ENCODE measurements around the gene SPSB4.

SPSB4 gene

DNA sequence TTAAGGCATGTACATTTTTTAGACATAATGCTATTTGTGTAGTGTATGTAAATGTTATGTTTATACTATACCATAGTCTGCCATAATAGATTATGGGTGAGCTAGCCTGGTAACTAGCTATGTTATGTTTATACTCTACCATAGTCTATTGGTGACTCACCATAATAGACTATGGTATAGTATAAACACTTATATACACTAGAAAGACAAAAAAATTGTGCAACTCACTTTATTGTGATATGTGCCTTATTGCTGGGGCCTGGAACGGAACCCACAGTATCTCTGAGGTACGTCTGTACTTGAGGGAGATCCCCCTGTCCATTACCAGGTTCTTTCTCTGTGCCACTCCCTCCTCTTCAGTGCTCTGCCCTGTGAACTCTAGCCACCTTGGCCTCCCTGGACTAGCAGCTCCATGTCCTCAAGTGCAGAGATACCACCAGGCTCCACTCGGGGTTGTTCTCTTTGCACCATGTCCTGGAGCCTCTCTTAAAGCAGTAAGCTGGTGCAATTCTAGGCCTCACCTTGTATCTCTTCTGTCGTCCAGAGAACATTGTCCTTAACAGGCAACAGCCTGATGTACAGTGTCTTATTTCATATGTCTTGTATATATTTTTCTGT, 119.6 kb downstream of the SPSB4 start:
- DNase-seq = no peak

DNA sequence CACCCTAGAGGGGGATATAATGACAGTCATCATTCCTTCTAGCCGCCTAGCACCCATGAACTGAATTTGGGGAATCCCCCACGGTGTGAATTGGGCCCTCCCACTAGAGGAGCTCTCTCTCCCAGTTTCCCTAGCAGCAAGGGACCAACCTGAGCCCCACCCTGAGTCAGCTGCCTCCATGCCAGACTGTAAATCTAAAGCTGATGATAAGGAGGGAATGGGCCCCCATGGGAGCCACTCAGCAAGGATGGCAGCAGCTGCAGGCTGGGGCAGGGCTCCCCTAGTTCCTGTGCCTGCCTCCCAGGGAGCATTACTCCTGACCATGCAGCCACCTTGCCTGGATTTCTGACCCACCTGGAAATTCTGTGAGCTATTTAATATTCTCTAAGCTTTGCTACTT, 123.5 kb downstream of the SPSB4 start:
- DNase-seq = no peak

DNA sequence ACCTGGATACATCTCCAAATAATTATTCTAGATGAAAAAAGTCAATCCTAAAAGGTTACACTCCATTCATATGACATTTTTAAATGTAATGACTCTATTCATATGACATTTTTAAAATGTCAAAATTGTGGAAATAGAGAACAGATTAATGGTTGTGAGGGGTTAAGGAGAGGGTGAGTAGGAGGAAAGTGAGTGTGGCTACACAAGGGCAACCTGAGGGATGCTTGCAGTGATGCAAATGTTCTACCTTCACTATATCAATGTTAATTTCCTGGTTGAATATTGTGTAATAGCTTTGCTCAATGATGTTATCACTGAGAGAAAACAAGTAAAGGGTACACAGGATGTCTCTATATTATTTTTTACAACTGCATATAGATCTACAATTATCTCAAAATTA, 125.6 kb downstream of the SPSB4 start:
- DNase-seq = no peak

DNA sequence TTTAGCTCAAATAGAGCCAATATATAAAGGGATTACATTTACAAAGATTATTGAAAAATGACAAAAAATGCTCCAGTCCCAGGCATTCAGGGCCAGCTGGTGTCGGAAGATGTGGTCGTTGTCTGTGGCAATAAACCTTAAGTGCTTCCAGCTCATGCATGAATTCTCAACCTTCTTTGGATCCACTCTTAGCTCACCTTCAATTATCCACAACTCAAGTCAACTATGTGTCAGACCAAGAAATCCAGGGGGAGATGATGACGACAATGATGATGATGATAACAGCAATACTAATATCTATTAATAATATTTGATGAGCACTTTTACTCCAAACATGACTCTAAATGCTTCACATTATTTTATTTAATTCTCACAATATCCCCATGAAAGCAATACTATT, 126.9 kb downstream of the SPSB4 start:
- DNase-seq = no peak

DNA sequence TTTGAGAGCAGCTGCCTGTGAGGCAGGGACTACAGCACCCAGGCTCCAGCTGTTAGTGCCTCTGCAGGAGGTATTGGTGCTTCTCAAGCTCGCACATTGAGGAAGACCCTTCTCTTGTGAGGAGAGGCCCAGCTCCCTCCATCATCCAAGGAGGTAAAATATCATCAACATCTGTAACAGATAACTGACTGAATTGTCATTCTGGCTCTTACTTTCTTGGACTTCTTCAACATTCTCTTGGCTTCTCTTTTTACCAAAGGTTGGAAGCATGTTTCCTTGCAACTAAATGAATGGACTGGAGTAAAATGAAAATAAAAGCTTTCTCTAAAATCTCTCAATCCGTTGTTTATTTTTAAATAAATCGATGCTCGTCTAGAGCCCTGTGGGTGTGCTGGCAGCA, 127.4 kb downstream of the SPSB4 start:
- DNase-seq = no peak

DNA sequence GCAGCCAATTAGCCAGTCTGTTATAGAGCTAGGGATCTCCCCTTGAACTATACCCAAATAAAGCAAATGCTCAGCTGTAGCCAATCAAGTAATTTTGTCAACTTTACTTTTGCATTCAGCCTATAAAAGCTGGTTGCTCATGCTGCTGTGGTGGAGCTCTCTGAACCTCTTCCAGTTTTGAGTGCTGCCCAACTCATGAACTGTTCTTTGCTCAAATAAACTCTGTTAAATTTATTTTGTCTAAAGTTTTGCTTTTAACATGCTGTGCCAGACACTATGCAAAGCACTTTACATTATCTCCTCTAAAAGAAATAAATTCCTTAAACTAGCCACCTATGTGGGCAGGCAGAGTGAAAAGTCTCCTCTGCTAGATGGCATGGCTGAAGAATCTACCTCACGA, 128.8 kb downstream of the SPSB4 start:
- DNase-seq = no peak

DNA sequence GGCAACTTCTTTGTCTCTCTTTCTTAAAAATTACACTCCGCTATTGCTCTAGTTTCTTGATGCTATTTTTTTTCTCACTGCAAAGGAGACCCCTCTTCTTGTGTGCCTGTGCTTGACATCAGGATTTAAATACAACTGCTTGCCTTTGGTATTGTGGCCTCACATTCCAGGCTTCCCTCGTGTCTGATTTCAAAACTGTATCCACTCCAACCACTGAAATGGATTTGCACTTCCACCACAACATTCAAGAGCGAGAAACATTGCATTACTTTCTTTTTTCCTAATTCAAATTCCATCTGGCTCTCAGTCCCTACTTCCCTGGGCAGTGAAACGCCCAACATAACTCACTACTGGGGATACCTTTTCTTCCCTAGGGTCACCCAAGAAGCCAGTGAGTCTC, 130.0 kb downstream of the SPSB4 start:
- no peak for DNase-seq

DNA sequence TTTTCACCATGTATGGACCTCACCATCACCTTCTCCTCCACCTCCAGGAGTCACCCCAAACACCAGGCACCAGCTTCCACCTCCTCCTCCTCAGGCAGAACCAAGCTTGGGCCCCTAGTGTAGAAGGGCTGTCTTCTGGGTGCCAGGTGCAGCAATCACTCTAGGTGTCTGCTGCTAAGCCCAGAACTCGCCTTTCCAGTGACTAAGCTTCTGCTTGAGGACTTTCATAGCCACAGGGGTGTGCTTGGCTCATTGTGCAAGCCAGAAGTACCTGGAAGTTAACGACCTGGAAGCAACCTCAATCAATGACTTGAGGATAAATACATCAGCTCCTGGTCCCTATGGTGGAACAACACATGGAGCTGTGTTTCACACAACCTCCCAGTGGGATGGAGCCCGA, 130.7 kb downstream of the SPSB4 start:
- DNase-seq = no peak

DNA sequence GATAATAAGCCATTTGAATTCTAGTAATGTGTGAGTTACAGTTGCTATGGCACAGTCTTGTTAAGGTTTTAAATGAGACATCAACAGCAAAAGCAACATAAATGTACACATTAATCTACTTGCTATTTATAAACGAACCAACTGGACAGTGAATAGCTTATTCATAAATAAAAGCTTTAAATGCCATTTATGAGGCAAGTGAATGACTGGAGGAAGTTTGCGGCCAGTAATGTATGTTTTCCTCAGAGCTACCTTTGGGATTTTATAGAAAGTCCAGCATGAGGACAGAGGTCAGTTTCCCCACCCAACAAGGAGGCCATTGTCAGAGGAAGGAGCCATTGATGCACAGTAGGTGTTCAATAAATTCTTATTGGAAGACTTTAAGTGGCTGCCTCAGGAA, 132.5 kb downstream of the SPSB4 start:
- no peak for DNase-seq

DNA sequence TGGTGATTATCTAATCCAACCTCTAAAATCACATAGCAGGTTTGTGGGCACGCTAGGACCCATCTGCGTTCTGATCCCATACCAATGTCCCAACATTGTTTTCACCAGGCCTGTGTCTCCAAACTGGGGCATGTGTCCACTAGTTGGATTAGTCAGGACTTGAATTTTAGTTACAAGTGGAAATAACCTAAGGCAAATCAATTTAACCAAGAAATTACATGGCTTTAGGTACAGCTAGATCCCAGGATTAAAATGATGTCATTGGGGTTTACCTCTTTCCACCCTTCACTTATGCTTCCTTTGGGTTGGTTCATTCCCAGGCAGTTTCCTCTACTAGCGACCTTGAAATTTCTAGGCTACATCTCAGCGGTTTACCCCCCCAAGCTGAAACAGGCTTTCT, 133.3 kb downstream of the SPSB4 start:
- DNase-seq = no peak

DNA sequence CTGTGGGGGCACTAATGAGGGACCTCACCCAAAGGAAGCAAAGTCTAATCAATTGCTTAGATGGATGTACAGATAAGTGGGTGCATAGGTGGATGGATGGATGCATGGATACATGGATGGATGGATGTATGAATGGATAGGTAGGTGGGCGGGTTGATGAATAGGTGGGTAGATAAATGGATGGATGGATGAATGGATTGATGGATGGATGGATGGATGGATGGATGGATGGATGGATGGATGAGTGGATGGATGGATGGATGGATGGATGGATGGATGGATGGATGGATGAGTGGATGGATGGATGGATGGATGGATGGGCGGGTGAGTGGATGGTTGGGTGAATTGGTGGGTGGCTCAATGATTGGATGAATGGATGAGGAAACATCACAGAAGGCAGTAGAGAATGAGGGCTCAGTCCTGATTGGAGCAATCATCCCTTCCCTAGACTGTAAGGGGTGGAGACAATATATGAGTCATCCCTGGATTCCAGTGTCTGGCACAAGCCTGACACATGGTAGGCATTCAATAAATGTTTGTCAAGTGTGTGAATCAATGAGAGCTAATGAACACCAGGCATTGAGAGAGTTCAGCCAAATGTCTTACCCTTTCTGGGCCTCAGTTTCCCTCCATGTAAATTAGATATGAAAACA, 140.1 kb downstream of the SPSB4 start:
- DNase-seq = no peak

DNA sequence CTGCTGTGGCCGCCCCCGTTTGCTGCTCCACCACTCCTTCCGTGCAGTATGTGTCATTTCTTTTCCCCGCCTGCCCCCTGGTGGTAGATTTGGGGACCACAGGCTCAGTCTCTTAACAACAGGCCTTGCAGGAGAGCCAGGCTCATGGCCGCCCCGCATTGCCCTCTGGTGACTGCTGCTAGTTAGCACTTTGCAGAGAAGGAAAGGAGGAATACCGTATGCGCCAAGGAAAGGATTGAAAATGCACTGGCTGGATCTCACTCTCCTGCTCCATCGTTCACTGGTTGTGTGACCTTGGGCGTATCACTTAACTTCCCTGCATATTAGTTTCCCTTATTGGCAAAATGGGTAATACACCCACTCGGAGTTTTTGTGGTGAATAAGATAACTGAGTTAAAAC, 141.2 kb downstream of the SPSB4 start:
- DNase-seq = peak; percentile 98

DNA sequence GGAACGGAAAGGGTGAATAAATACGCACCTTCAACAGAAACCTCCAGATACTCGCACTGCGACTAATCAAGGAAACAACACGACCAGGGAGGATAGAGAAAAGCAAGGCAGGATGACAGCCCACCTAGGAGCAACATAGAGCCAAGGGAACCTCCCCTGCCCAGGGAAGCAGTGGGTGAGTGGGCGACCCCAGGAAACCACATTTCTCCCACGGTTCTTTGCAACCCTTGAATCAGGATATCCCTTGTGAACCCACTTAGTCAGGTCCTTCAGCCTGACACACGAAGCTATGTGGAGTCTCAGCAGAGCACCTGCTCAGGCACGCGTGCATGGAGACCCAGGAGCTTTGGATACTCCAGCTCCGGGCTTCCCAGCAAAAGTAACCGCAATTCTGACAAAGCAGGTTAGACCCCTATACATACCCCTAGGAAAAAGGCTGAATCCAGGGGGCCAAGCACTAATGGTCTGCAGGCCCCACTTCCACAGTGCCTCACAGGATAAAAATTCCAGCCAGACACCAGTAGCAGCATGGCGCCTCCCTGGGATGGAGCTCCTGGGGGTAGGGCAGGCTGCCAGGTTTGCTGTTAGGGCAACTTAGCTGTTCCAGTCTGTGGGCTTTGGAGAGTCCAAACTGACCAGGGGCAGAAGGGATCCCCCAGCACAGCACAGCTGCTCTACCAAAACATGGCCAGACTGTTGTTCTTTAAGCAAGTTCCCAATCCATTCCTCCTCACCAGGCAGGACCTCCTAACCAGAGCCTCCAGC, 142.1 kb downstream of the SPSB4 start:
- no peak for DNase-seq
